C4-2B (cell line): ENCODE results near the gene ADAM15.

Experiments
- H3K27ac ChIP-seq: fragments of 450-650 bp; 2 replicates; pipeline ENCODE4 v1.5.1; 2017
- CTCF ChIP-seq: fragments of 450-650 bp; conservative IDR thresholded peaks from 2 replicates; pipeline ENCODE4 v1.5.1; 2017; ENCODE audit warnings: mild to moderate bottlenecking
- ZFX ChIP-seq: fragments of 450-650 bp; IDR thresholded peaks from 2 replicates; pipeline ENCODE4 v1.6.1; 2017

ADAM15 gene

DNA sequence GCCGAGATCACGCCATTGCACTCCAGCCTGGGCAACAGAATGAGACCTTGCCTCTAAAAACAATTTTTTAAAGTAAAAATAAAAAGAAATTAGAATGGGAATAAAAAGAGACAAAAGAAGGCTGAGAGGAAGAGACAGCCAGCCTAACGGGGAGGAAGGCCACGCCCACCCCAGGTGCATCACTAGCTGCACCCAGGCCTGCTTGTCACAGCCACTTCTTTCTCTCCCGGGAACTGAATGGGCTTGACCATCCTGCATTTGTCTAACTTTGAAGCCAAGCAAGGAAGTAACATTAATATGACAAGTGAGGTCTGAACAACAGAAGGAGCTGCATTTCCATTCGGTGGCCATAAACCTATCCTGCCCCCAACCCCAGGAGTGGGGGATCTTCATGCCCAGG is 55.7 kb downstream of the ADAM15 start:
- no peak overlapping the region for H3K27ac ChIP-seq
- no peak for TF ChIP-seq ZFX
- no peak for TF ChIP-seq CTCF

GRCh38 chr1:155107309-155108264 is 56.5 kb downstream of the ADAM15 start:
- TF ChIP-seq ZFX (no peak), CTCF (no peak)

GRCh38 chr1:155108296-155108695 is 57.2 kb downstream of the ADAM15 start:
- no peak overlapping the region for H3K27ac ChIP-seq
- no peak for TF ChIP-seq CTCF
- no peak for TF ChIP-seq ZFX

More at GRCh38 chr1:155107309-155108264, 56.5 kb downstream of the ADAM15 start:
- H3K27ac ChIP-seq = no peak overlapping the region

GRCh38 chr1:155110381-155110780 is 59.3 kb downstream of the ADAM15 start:
- H3K27ac ChIP-seq = no peak overlapping the region
- TF ChIP-seq CTCF = no peak
- no peak for TF ChIP-seq ZFX

DNA sequence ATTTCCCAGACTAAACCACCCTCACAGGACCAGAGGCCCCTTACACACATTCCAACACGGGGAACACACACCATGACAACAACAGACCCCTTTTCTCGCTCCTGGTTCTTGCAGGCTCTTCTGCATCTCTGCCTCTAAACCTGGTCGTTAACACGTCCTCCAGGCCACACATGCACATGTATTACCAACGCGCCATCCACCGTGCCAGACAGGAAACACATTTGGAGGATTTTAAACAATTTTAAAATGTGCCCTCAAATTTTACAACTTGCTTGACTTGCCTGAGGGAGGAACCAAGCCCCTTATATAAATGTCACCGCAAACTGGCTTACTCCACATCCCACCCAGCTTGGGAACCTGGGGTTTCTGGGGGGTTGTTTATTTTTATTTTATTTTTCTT is 59.7 kb downstream of the ADAM15 start:
- no peak overlapping the region for H3K27ac ChIP-seq
- no peak for TF ChIP-seq ZFX
- no peak for TF ChIP-seq CTCF
